GM13976 (cell line): Measurements from ENCODE around the gene SMURF1.

Experiments
- DNase-seq: peaks from one replicate; pipeline ENCODE4 v3.0.0; 2012; ENCODE audit warnings: low spot score
- CTCF ChIP-seq: IDR thresholded peaks from 2 replicates; pipeline ENCODE4 v1.5.1; 2012; ENCODE audit warnings: borderline replicate concordance, mild to moderate bottlenecking; ENCODE audit not compliant: insufficient read depth; ENCODE audit errors: extremely low read depth, missing control alignments, control extremely low read depth
- in situ Hi-C: fragments of 300-500 bp; cut with MboI; formaldehyde crosslinking; loops from one replicate; pipeline ENCODE4 v1.12.0; 2022; ENCODE audit warnings: low sequenced_read_pairs, mixed read lengths, inconsistent platforms; ENCODE audit not compliant: unreplicated experiment

Gene SMURF1

GRCh38 chr7:99011706-99012404 is 132.1 kb downstream of the SMURF1 start:
- no peak for TF ChIP-seq CTCF
- no peak for DNase-seq
- in situ Hi-C loops = no loop called here

GRCh38 chr7:99011341-99011705 is 132.6 kb downstream of the SMURF1 start:
- no peak for DNase-seq
- TF ChIP-seq CTCF = no peak
- in situ Hi-C loops = no loop called here

- no peak for TF ChIP-seq CTCF
- DNase-seq = no peak
- in situ Hi-C loops = no loop called here
Measured at GRCh38 chr7:99010281-99010680, 133.6 kb downstream of the SMURF1 start.

GRCh38 chr7:99008921-99009530 is 134.9 kb downstream of the SMURF1 start:
- TF ChIP-seq CTCF = no peak
- DNase-seq = no peak
- in situ Hi-C loops = no loop called here

GRCh38 chr7:99008181-99008631 is 135.7 kb downstream of the SMURF1 start:
- in situ Hi-C loops = no loop called here
- no peak for TF ChIP-seq CTCF

GRCh38 chr7:99006739-99007424 is 137.0 kb downstream of the SMURF1 start:
- in situ Hi-C loops = no loop called here
- TF ChIP-seq CTCF = no peak
- DNase-seq = no peak

More at GRCh38 chr7:99008181-99008631, 135.7 kb downstream of the SMURF1 start:
- no peak for DNase-seq
